Measurements from ENCODE around the gene MB.
A peak's percentile ranks its signal among the peaks of the same experiment; 100 is the strongest.

Gene MB

GRCh38 chr22:35642305-35642741 is 25.2 kb upstream of the MB start:
- Histone ChIP-seq H4K8ac (ENCODE audit: low read depth, low read length) (no peak overlapping the region), H3K9ac (ENCODE audit: low read length) (no peak overlapping the region), H3K18ac (ENCODE audit: low read length) (no peak overlapping the region), H3K27me3 (ENCODE audit: insufficient read depth, low read length) (no peaks in the 10 kb centered on the region), H3K4ac (ENCODE audit: low read depth, low read length) (no peak overlapping the region), H3K79me2 (ENCODE audit: control insufficient read depth, insufficient read depth, low read length, poor library complexity) (no peaks in the 10 kb centered on the region), H2BK120ac (ENCODE audit: insufficient read depth, low read length, poor library complexity) (no peak overlapping the region), H4K91ac (ENCODE audit: low read depth, low read length) (no peak overlapping the region), H2AFZ (ENCODE audit: insufficient read depth, low read length, poor library complexity) (no peak overlapping the region), H3K4me1 (ENCODE audit: control insufficient read depth in 1 of 2, insufficient read depth in 2 of 2, low read length in 2 of 2) (peaks cover 3 to 7% of the 10 kb centered on the region in 2 experiments), H3K4me2 (ENCODE audit: low read length) (no peak overlapping the region), H3K23ac (ENCODE audit: low read length) (no peak overlapping the region), H2BK12ac (ENCODE audit: low read length) (no peak overlapping the region), H4K12ac (ENCODE audit: low read depth, low read length) (no peak overlapping the region), H3K79me1 (ENCODE audit: low read length) (no peaks in the 10 kb centered on the region), H2BK5ac (ENCODE audit: low read depth, low read length, poor library complexity) (no peak overlapping the region), H3K27ac (ENCODE audit: low read depth, low read length) (no peak overlapping the region), H3K14ac (ENCODE audit: low read length) (no peak overlapping the region), H3K9me3 (ENCODE audit: insufficient read depth, low read depth, low read length) (no peaks in the 10 kb centered on the region), H3K36me3 (ENCODE audit: control insufficient read depth in 1 of 2, insufficient read depth in 2 of 2, low read length in 2 of 2) (no peaks in the 10 kb centered on the region), H2AK5ac (ENCODE audit: low read length) (no peak overlapping the region), H3K4me3 (ENCODE audit: low read depth, low read length) (no peak overlapping the region)
- no CpG with 5 or more reads among the region's 2 CpGs for WGBS (ENCODE audit: extremely low coverage, insufficient coverage, insufficient read length)
- DNase-seq = no peak

DNA sequence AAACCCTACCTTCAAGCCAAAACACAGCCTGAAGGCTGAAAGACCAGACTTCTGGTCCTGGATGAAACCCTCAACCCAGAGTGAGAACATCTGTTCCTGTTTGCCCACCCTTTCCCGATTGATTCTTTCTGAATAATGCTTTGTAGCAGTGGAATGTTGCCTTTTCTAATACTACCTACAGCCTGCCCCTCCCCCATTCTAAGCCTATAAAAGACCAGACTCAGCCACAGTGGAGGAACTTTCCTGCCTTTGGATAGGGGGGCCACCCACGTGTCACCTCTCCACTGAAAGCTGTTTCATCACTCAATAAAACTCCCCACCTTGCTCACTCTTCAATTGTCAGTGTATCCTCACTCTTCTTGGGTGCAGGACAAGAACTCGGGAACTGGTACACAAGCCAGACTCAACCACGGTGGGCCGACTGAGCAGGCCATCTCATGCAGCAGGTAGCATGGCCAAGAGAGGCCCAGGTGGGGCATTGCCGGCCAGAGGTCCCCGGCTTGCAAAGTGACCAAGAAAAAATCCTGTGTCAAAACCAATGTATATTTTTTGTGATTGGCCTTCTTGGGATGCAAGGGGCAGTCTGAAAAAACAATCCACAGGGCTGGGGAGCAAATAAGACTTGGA is 24.5 kb upstream of the MB start:
- H2AK5ac ChIP-seq (ENCODE audit: low read length) = no peak overlapping the region
- H3K4ac ChIP-seq (ENCODE audit: low read depth, low read length) = no peak overlapping the region
- no peak for DNase-seq
- no peak overlapping the region for H4K91ac ChIP-seq (ENCODE audit: low read depth, low read length)
- no CpG with 5 or more reads among the region's 7 CpGs for WGBS (ENCODE audit: extremely low coverage, insufficient coverage, insufficient read length)
- no peaks in the 10 kb centered on the region for H3K79me2 ChIP-seq (ENCODE audit: control insufficient read depth, insufficient read depth, low read length, poor library complexity)
- no peak overlapping the region for H3K4me2 ChIP-seq (ENCODE audit: low read length)
- H3K27me3 ChIP-seq (ENCODE audit: insufficient read depth, low read length) = no peaks in the 10 kb centered on the region
- no peak overlapping the region for H2AFZ ChIP-seq (ENCODE audit: insufficient read depth, low read length, poor library complexity)
- H3K36me3 ChIP-seq (ENCODE audit: control insufficient read depth in 1 of 2, insufficient read depth in 2 of 2, low read length in 2 of 2) = no peaks in the 10 kb centered on the region
- no peak overlapping the region for H3K23ac ChIP-seq (ENCODE audit: low read length)
- no peaks in the 10 kb centered on the region for H3K9me3 ChIP-seq (ENCODE audit: insufficient read depth, low read depth, low read length)
- H3K27ac ChIP-seq (ENCODE audit: low read depth, low read length) = no peak overlapping the region
- H4K8ac ChIP-seq (ENCODE audit: low read depth, low read length) = no peak overlapping the region
- H4K12ac ChIP-seq (ENCODE audit: low read depth, low read length) = no peak overlapping the region
- H3K79me1 ChIP-seq (ENCODE audit: low read length) = no peaks in the 10 kb centered on the region
- H3K9ac ChIP-seq (ENCODE audit: low read length) = no peak overlapping the region
- H3K14ac ChIP-seq (ENCODE audit: low read length) = no peak overlapping the region
- no peak overlapping the region for H2BK12ac ChIP-seq (ENCODE audit: low read length)
- H3K4me3 ChIP-seq (ENCODE audit: low read depth, low read length) = no peak overlapping the region
- no peak overlapping the region for H2BK120ac ChIP-seq (ENCODE audit: insufficient read depth, low read length, poor library complexity)
- no peak overlapping the region for H3K18ac ChIP-seq (ENCODE audit: low read length)
- no peak overlapping the region for H2BK5ac ChIP-seq (ENCODE audit: low read depth, low read length, poor library complexity)
- H3K4me1 ChIP-seq (ENCODE audit: control insufficient read depth in 1 of 2, insufficient read depth in 2 of 2, low read length in 2 of 2) = peaks cover 3 to 7% of the 10 kb centered on the region in 2 experiments

DNA sequence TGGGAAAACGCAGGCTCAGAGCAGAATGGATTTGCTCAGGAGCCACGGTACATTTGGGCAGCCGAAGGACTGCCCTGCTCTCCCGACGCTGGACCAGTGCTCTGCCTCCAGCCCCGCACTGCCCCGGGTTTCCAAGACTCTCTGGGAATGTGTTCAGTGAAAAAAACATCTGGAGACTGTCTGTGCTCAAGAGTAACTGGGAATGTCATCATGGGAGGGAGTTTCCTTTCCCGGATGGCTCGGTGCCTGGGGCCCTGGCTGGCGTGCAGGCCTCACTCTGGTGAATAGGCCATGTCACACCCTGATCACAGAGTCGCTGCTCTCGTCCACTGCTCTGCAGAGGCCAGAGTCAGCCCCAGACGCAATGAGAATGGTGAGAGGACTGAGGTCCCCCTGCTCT is 21.3 kb upstream of the MB start:
- Histone ChIP-seq H3K4ac (ENCODE audit: low read depth, low read length) (no peak overlapping the region), H3K4me2 (ENCODE audit: low read length) (no peak overlapping the region), H3K9me3 (ENCODE audit: insufficient read depth, low read depth, low read length) (peaks cover 3% of the 10 kb centered on the region), H2BK12ac (ENCODE audit: low read length) (no peak overlapping the region), H4K91ac (ENCODE audit: low read depth, low read length) (no peak overlapping the region), H3K23ac (ENCODE audit: low read length) (no peak overlapping the region), H3K27ac (ENCODE audit: low read depth, low read length) (no peak overlapping the region), H3K27me3 (ENCODE audit: insufficient read depth, low read length) (no peaks in the 10 kb centered on the region), H2AK5ac (ENCODE audit: low read length) (no peak overlapping the region), H2AFZ (ENCODE audit: insufficient read depth, low read length, poor library complexity) (no peak overlapping the region), H2BK120ac (ENCODE audit: insufficient read depth, low read length, poor library complexity) (no peak overlapping the region), H3K4me1 (ENCODE audit: control insufficient read depth in 1 of 2, insufficient read depth in 2 of 2, low read length in 2 of 2) (peaks cover 3 to 7% of the 10 kb centered on the region in 2 experiments), H4K8ac (ENCODE audit: low read depth, low read length) (peak overlapping the region; percentile 5), H2BK5ac (ENCODE audit: low read depth, low read length, poor library complexity) (no peak overlapping the region), H3K9ac (ENCODE audit: low read length) (no peak overlapping the region), H3K79me1 (ENCODE audit: low read length) (no peaks in the 10 kb centered on the region), H4K12ac (ENCODE audit: low read depth, low read length) (no peak overlapping the region), H3K14ac (ENCODE audit: low read length) (no peak overlapping the region), H3K36me3 (ENCODE audit: control insufficient read depth in 1 of 2, insufficient read depth in 2 of 2, low read length in 2 of 2) (no peaks in the 10 kb centered on the region), H3K4me3 (ENCODE audit: low read depth, low read length) (no peak overlapping the region), H3K18ac (ENCODE audit: low read length) (no peak overlapping the region), H3K79me2 (ENCODE audit: control insufficient read depth, insufficient read depth, low read length, poor library complexity) (no peaks in the 10 kb centered on the region)
- DNase-seq = peak; percentile 89 to 91
- no CpG with 5 or more reads among the region's 13 CpGs for WGBS (ENCODE audit: extremely low coverage, insufficient coverage, insufficient read length)

GRCh38 chr22:35638001-35638400 is 20.9 kb upstream of the MB start:
- peak; percentile 38 to 62 for DNase-seq
- Histone ChIP-seq H3K36me3 (ENCODE audit: control insufficient read depth in 1 of 2, insufficient read depth in 2 of 2, low read length in 2 of 2) (no peaks in the 10 kb centered on the region), H3K27ac (ENCODE audit: low read depth, low read length) (no peak overlapping the region), H3K9me3 (ENCODE audit: insufficient read depth, low read depth, low read length) (peaks cover 4% of the 10 kb centered on the region), H2AK5ac (ENCODE audit: low read length) (no peak overlapping the region), H4K91ac (ENCODE audit: low read depth, low read length) (no peak overlapping the region), H3K18ac (ENCODE audit: low read length) (no peak overlapping the region), H2BK120ac (ENCODE audit: insufficient read depth, low read length, poor library complexity) (no peak overlapping the region), H3K9ac (ENCODE audit: low read length) (no peak overlapping the region), H3K23ac (ENCODE audit: low read length) (no peak overlapping the region), H4K12ac (ENCODE audit: low read depth, low read length) (no peak overlapping the region), H3K27me3 (ENCODE audit: insufficient read depth, low read length) (no peaks in the 10 kb centered on the region), H3K79me2 (ENCODE audit: control insufficient read depth, insufficient read depth, low read length, poor library complexity) (no peaks in the 10 kb centered on the region), H2BK12ac (ENCODE audit: low read length) (no peak overlapping the region), H3K4ac (ENCODE audit: low read depth, low read length) (no peak overlapping the region), H3K79me1 (ENCODE audit: low read length) (no peaks in the 10 kb centered on the region), H4K8ac (ENCODE audit: low read depth, low read length) (no peak overlapping the region), H3K4me2 (ENCODE audit: low read length) (no peak overlapping the region), H2BK5ac (ENCODE audit: low read depth, low read length, poor library complexity) (no peak overlapping the region), H3K4me1 (ENCODE audit: control insufficient read depth in 1 of 2, insufficient read depth in 2 of 2, low read length in 2 of 2) (peaks cover 3 to 7% of the 10 kb centered on the region in 2 experiments), H2AFZ (ENCODE audit: insufficient read depth, low read length, poor library complexity) (no peak overlapping the region), H3K4me3 (ENCODE audit: low read depth, low read length) (no peak overlapping the region), H3K14ac (ENCODE audit: low read length) (no peak overlapping the region)
- no CpG with 5 or more reads among the region's 5 CpGs for WGBS (ENCODE audit: extremely low coverage, insufficient coverage, insufficient read length)

Measured in trophoblast cell (in vitro differentiated cells and primary cell).